GM19193 (cell line): ENCODE data around the gene SPTBN1.

Source experiments
- POLR2A ChIP-seq: IDR thresholded peaks from 4 replicates; pipeline ENCODE4 v1.6.1; 2011; ENCODE audit not compliant: insufficient read depth, insufficient read length; ENCODE audit errors: extremely low read depth

SPTBN1 gene

GRCh38 chr2:54599914-54600313 lies 143.8 kb downstream of the SPTBN1 start:
- no peak for TF ChIP-seq POLR2A

- no peak for TF ChIP-seq POLR2A
Observed at GRCh38 chr2:54601339-54601738, 145.2 kb downstream of the SPTBN1 start.

GRCh38 chr2:54602736-54603322 lies 146.7 kb downstream of the SPTBN1 start:
- TF ChIP-seq POLR2A = no peak

- TF ChIP-seq POLR2A = no peak
Observed at GRCh38 chr2:54603357-54603756, 147.2 kb downstream of the SPTBN1 start.

GRCh38 chr2:54603796-54604195 lies 147.7 kb downstream of the SPTBN1 start:
- TF ChIP-seq POLR2A = no peak

- no peak for TF ChIP-seq POLR2A
Observed at GRCh38 chr2:54604871-54605270, 148.7 kb downstream of the SPTBN1 start.

GRCh38 chr2:54605836-54606235 lies 149.7 kb downstream of the SPTBN1 start:
- TF ChIP-seq POLR2A = no peak

GRCh38 chr2:54606393-54606958 lies 150.3 kb downstream of the SPTBN1 start:
- TF ChIP-seq POLR2A = no peak

- no peak for TF ChIP-seq POLR2A
Observed at GRCh38 chr2:54608224-54608623, 152.1 kb downstream of the SPTBN1 start.

GRCh38 chr2:54609241-54609640 lies 153.1 kb downstream of the SPTBN1 start:
- no peak for TF ChIP-seq POLR2A

GRCh38 chr2:54609647-54610046 lies 153.5 kb downstream of the SPTBN1 start:
- no peak for TF ChIP-seq POLR2A

- no peak for TF ChIP-seq POLR2A
Observed at GRCh38 chr2:54610700-54611099, 154.6 kb downstream of the SPTBN1 start.

- no peak for TF ChIP-seq POLR2A
Observed at GRCh38 chr2:54611830-54612545, 155.9 kb downstream of the SPTBN1 start.

- TF ChIP-seq POLR2A = no peak
Observed at GRCh38 chr2:54613386-54613785, 157.3 kb downstream of the SPTBN1 start.

GRCh38 chr2:54613794-54614257 lies 157.7 kb downstream of the SPTBN1 start:
- no peak for TF ChIP-seq POLR2A

GRCh38 chr2:54614819-54615218 lies 158.7 kb downstream of the SPTBN1 start:
- TF ChIP-seq POLR2A = no peak
